ENCODE results near the gene ZRANB2. TPM values are rescaled to one million over a fixed set of nuclear protein-coding genes. Genes with fewer than 3 reads are reported as not detected.

ZRANB2 gene
- total and polyA plus RNA-seq, 2 donors (not counting 1 experiment from before 2014, with no cell fraction given) = 46.9 to 160 TPM

DNA sequence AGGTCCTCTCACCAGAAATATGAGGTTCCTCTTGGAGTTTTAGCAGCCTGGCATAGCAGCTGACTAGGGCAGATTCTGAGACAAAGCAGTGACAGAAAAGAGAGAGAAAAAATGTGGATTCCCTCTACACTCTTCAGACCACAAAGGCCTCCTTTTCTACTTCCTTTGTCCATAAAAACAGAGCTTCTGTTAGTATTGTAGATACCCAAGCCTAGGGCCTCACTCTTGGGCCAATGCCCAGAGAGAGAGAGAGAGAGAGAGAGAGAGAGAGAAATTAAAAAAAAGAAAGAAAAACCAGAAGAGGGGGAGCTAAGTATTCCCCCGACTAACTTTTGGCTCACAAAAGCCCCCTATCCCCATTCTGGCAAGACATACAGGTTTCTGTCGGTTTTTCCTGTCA, 2.4 kb upstream of the ZRANB2 start:
- no peak overlapping the region for H3K27ac ChIP-seq (ENCODE audit: low read length in 2 of 2)
- peaks cover 8 to 14% of the 10 kb centered on the region in 2 donors for H3K4me1 ChIP-seq (ENCODE audit: control insufficient read depth in 2 of 2, insufficient read depth in 2 of 2, low read length in 2 of 2)
- peaks cover 0 to 24% (median 6%) of the 10 kb centered on the region in 4 experiments for H3K27me3 ChIP-seq (replicated peaks in 1 of 4; ENCODE audit: control extremely low read depth in 1 of 4, control insufficient read depth in 3 of 4, insufficient read depth in 4 of 4, low read length in 3 of 4)
- H3K79me2 ChIP-seq (ENCODE audit: control insufficient read depth, insufficient read depth, low read length) = peaks cover 29% of the 10 kb centered on the region
- peaks cover 0 to 3% of the 10 kb centered on the region in 2 experiments for H3K36me3 ChIP-seq (replicated peaks in 1 of 2; ENCODE audit: control extremely low read depth in 1 of 2, control insufficient read depth in 1 of 2, extremely low read depth in 1 of 2, insufficient read depth in 2 of 2, low read length in 1 of 2)
- Mint-ChIP-seq H3K4me1 (peaks cover 22% of the 10 kb centered on the region), H3K27ac (no peak overlapping the region), H3K9me3 (ENCODE audit: insufficient read depth) (peaks cover 2% of the 10 kb centered on the region), H3K27me3 (peaks cover 35% of the 10 kb centered on the region), H3K4me3 (no peak overlapping the region)
- H3K4me3 ChIP-seq (ENCODE audit: control extremely low read depth in 1 of 5, extremely low read depth in 1 of 5, insufficient read depth in 1 of 5, low read depth in 2 of 5, low read length in 4 of 5) = no peak overlapping the region
- H3K4me2 ChIP-seq (replicated peaks; ENCODE audit: low read depth, low read length, poor library complexity, severe bottlenecking) = no peak overlapping the region
- intact Hi-C loops (cut with micrococcal nuclease) = loop anchor here (5.0 kb wide), 1 partner anchor 36 kb away; the partner anchor contains the start of gene PTGER3
- no peak for TF ChIP-seq EZH2 (IDR thresholded peaks at IDR 0.05; ENCODE audit: borderline replicate concordance, insufficient read depth, low read depth, low read length, poor library complexity, severe bottlenecking)
- TF ChIP-seq, protein P1, sequence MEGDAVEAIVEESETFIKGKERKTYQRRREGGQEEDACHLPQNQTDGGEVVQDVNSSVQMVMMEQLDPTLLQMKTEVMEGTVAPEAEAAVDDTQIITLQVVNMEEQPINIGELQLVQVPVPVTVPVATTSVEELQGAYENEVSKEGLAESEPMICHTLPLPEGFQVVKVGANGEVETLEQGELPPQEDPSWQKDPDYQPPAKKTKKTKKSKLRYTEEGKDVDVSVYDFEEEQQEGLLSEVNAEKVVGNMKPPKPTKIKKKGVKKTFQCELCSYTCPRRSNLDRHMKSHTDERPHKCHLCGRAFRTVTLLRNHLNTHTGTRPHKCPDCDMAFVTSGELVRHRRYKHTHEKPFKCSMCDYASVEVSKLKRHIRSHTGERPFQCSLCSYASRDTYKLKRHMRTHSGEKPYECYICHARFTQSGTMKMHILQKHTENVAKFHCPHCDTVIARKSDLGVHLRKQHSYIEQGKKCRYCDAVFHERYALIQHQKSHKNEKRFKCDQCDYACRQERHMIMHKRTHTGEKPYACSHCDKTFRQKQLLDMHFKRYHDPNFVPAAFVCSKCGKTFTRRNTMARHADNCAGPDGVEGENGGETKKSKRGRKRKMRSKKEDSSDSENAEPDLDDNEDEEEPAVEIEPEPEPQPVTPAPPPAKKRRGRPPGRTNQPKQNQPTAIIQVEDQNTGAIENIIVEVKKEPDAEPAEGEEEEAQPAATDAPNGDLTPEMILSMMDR (IDR thresholded peaks at IDR 0.05) = no peak
- DNase-seq = no peak
- CTCF ChIA-PET = no interaction called here
- no peak overlapping the region for H2AFZ ChIP-seq (ENCODE audit: insufficient read depth, low read depth, low read length, poor library complexity, severe bottlenecking)
- no peaks in the 10 kb centered on the region for H4K20me1 ChIP-seq (ENCODE audit: control insufficient read depth, insufficient read depth, low read length, poor library complexity, severe bottlenecking)
- ATAC-seq (ENCODE audit: low read depth) = no peak
- no peak overlapping the region for H3K9ac ChIP-seq (ENCODE audit: low read length)
- POLR2A ChIA-PET = no interaction called here
- no CpG with 5 or more reads among the region's 2 CpGs for WGBS (ENCODE audit: insufficient coverage)
- peaks cover 0 to 4% (median 1%) of the 10 kb centered on the region in 3 donors for H3K9me3 ChIP-seq (ENCODE audit: control extremely low read depth in 1 of 3, control insufficient read depth in 2 of 3, insufficient read depth in 1 of 3, low read length in 2 of 3)

DNA sequence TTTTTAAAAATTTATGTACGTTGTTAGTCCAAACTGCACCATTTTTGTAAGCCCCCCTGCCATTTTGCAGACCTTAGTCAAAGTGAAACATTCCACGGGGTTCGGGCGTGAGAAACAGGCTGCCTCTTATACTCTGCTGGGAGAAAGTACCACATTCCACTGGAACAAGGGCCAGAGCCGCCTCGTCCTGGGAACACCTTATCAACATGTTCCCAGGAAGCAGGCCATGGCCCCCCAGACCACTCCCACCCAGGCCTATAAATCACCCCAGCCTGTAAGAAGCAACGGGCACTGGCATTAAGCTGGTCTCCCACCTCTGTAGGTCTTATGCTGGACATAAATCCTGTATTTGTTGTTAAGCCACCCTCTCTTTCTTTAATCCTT, 854 bp upstream of the ZRANB2 start:
- H3K9ac ChIP-seq (ENCODE audit: low read length) = peak overlapping the region; percentile 97
- H3K9me3 ChIP-seq (ENCODE audit: control extremely low read depth in 1 of 3, control insufficient read depth in 2 of 3, insufficient read depth in 1 of 3, low read length in 2 of 3) = peaks cover 0 to 4% (median 1%) of the 10 kb centered on the region in 3 donors
- peak overlapping the region; percentile 84 to 99 (median 91) for H3K4me3 ChIP-seq (ENCODE audit: control extremely low read depth in 1 of 5, extremely low read depth in 1 of 5, insufficient read depth in 1 of 5, low read depth in 2 of 5, low read length in 4 of 5)
- H3K36me3 ChIP-seq (replicated peaks in 1 of 2; ENCODE audit: control extremely low read depth in 1 of 2, control insufficient read depth in 1 of 2, extremely low read depth in 1 of 2, insufficient read depth in 2 of 2, low read length in 1 of 2) = peaks cover 2 to 18% of the 10 kb centered on the region in 2 experiments
- peak overlapping the region in 1 of 2 donors; percentile 98 for H3K27ac ChIP-seq (ENCODE audit: low read length in 2 of 2)
- peak overlapping the region; percentile 86 for H2AFZ ChIP-seq (ENCODE audit: insufficient read depth, low read depth, low read length, poor library complexity, severe bottlenecking)
- Mint-ChIP-seq H3K27me3 (peaks cover 31% of the 10 kb centered on the region), H3K27ac (peak overlapping the region; percentile 68), H3K4me1 (peaks cover 24% of the 10 kb centered on the region), H3K9me3 (ENCODE audit: insufficient read depth) (peaks cover 2% of the 10 kb centered on the region), H3K4me3 (peak overlapping the region; percentile 89)
- ATAC-seq (ENCODE audit: low read depth) (no peak), DNase-seq (no peak)
- intact Hi-C loops (cut with micrococcal nuclease) = loop anchor here (1.0 to 5.0 kb wide), 5 partner anchors 34 to 876 kb away; partner anchors contain the start of genes ANKRD13C, LRRC40, PTGER3 and SRSF11
- CTCF ChIA-PET = interaction anchor here (0.9 to 1.8 kb wide), 6 partner anchors 15 to 876 kb away, joined by 3 to 11 read pairs (median 5); partner anchors contain the start of genes CTH and LRRC40
- no peak for TF ChIP-seq EZH2 (IDR thresholded peaks at IDR 0.05; ENCODE audit: borderline replicate concordance, insufficient read depth, low read depth, low read length, poor library complexity, severe bottlenecking)
- TF ChIP-seq, protein P1 (IDR thresholded peaks at IDR 0.05) = no peak
- POLR2A ChIA-PET = interaction anchor here (1.2 to 1.5 kb wide), 2 partner anchors 31 to 876 kb away, joined by 3 to 11 read pairs; partner anchors contain the start of gene LRRC40
- WGBS (ENCODE audit: insufficient coverage) = 83% methylated on average over 6 of the region's 7 CpGs
- peak overlapping the region; percentile 72 for H3K4me2 ChIP-seq (replicated peaks; ENCODE audit: low read depth, low read length, poor library complexity, severe bottlenecking)
- H3K4me1 ChIP-seq (ENCODE audit: control insufficient read depth in 2 of 2, insufficient read depth in 2 of 2, low read length in 2 of 2) = peaks cover 8 to 14% of the 10 kb centered on the region in 2 donors
- H3K79me2 ChIP-seq (ENCODE audit: control insufficient read depth, insufficient read depth, low read length) = peaks cover 37% of the 10 kb centered on the region
- H3K27me3 ChIP-seq (replicated peaks in 1 of 4; ENCODE audit: control extremely low read depth in 1 of 4, control insufficient read depth in 3 of 4, insufficient read depth in 4 of 4, low read length in 3 of 4) = peaks cover 0 to 21% (median 6%) of the 10 kb centered on the region in 4 experiments
- H4K20me1 ChIP-seq (ENCODE audit: control insufficient read depth, insufficient read depth, low read length, poor library complexity, severe bottlenecking) = no peaks in the 10 kb centered on the region

Data from B cell (primary cell).